HEK293 (cell line): Measurements from ENCODE around the gene BCOR.

ENCODE experiments used
- CTCF ChIA-PET: fragments of 350-600 bp; formaldehyde crosslinking; extraction: SDS; loops from one replicate; lab custom pipeline; 2021; ENCODE audit warnings: antibody characterized with exemption; lab: Yijun Ruan, JAX
- POLR2A ChIA-PET: fragments of 300-600 bp; formaldehyde crosslinking; extraction: SDS; loops from one replicate; lab custom pipeline; 2020; ENCODE audit warnings: antibody characterized with exemption, inconsistent platforms; lab: Yijun Ruan, JAX
- H3K27ac ChIP-seq: fragments of 200-500 bp; sonication (Bioruptor generic); 2 replicates; pipeline ENCODE4 v1.5.1; 2014; ENCODE audit warnings: low read depth, low read length, control low read depth, inconsistent platforms; ENCODE audit errors: extremely low read depth
- H3K36me3 ChIP-seq, 2 experiments: fragments of 200-500 bp in 1 of 2; sonication (Bioruptor generic) in 1 of 2; 1 replicate in 1 of 2; 2 replicates in 1 of 2; pipeline ENCODE4 v1.5.1; 2014 to 2017; ENCODE audit warnings: inconsistent platforms in 2 of 2, low read length in 2 of 2; ENCODE audit not compliant: control insufficient read depth in 2 of 2, insufficient read depth in 1 of 2
- H3K4me1 ChIP-seq: fragments of 200-500 bp; sonication (Bioruptor generic); 2 replicates; pipeline ENCODE4 v1.5.1; 2014; ENCODE audit warnings: mild to moderate bottlenecking, low read length, inconsistent platforms; ENCODE audit not compliant: control insufficient read depth, insufficient read depth
- H3K4me3 ChIP-seq: 2 replicates; pipeline ENCODE4 v1.5.1; 2011; ENCODE audit warnings: low read depth, mild to moderate bottlenecking, control low read depth, low read length, moderate library complexity
- H3K9me3 ChIP-seq: fragments of 200-500 bp; sonication (Bioruptor generic); 2 replicates; pipeline ENCODE4 v1.5.1; 2014; ENCODE audit warnings: low read depth, low read length, inconsistent platforms; ENCODE audit not compliant: control insufficient read depth, insufficient read depth
- EGR2 ChIP-seq: fragments of 450-650 bp; formaldehyde crosslinking; IDR thresholded peaks from 2 replicates; pipeline ENCODE4 v1.5.1; 2016; ENCODE audit warnings: low read depth, missing biosample characterization, missing genetic modification characterization
- FEZF1 ChIP-seq: fragments of 450-650 bp; formaldehyde crosslinking; IDR thresholded peaks from 2 replicates; pipeline ENCODE4 v1.5.1; 2016; ENCODE audit warnings: missing biosample characterization, missing genetic modification characterization
- HIC1 ChIP-seq: fragments of 450-650 bp; formaldehyde crosslinking; IDR thresholded peaks from 2 replicates; pipeline ENCODE4 v1.5.1; 2016; ENCODE audit warnings: missing biosample characterization, missing genetic modification characterization
- KLF16 ChIP-seq: fragments of 450-650 bp; formaldehyde crosslinking; IDR thresholded peaks from 2 replicates; pipeline ENCODE4 v1.5.1; 2017; ENCODE audit warnings: missing biosample characterization, missing genetic modification characterization
- PATZ1 ChIP-seq: fragments of 450-650 bp; formaldehyde crosslinking; IDR thresholded peaks from 2 replicates; pipeline ENCODE4 v1.5.1; 2016; ENCODE audit warnings: missing biosample characterization, missing genetic modification characterization
- YY2 ChIP-seq: fragments of 450-650 bp; formaldehyde crosslinking; IDR thresholded peaks from 2 replicates; pipeline ENCODE4 v1.5.1; 2016; ENCODE audit warnings: missing biosample characterization, missing genetic modification characterization
- ZNF114 ChIP-seq: fragments of 450-650 bp; formaldehyde crosslinking; IDR thresholded peaks from 2 replicates; pipeline ENCODE4 v1.5.0; 2017; ENCODE audit warnings: missing biosample characterization, missing genetic modification characterization
- ZNF133 ChIP-seq: fragments of 450-650 bp; formaldehyde crosslinking; IDR thresholded peaks from 2 replicates; pipeline ENCODE4 v1.5.1; 2016; ENCODE audit warnings: missing biosample characterization, missing genetic modification characterization
- ZNF140 ChIP-seq: fragments of 450-650 bp; formaldehyde crosslinking; IDR thresholded peaks from 2 replicates; pipeline ENCODE4 v1.5.1; 2016; ENCODE audit warnings: missing biosample characterization, missing genetic modification characterization
- ZNF146 ChIP-seq: fragments of 450-650 bp; formaldehyde crosslinking; IDR thresholded peaks from 2 replicates; pipeline ENCODE4 v1.5.1; 2016; ENCODE audit warnings: missing biosample characterization, missing genetic modification characterization
- ZNF184 ChIP-seq: fragments of 450-650 bp; IDR thresholded peaks from 2 replicates; pipeline ENCODE4 v1.5.1; 2018; ENCODE audit warnings: missing biosample characterization, mild to moderate bottlenecking, missing genetic modification characterization
- ZNF19 ChIP-seq: fragments of 450-650 bp; formaldehyde crosslinking; IDR thresholded peaks from 2 replicates; pipeline ENCODE4; 2016; ENCODE audit warnings: missing biosample characterization, missing genetic modification characterization, low read depth
- ZNF26 ChIP-seq: fragments of 450-650 bp; formaldehyde crosslinking; IDR thresholded peaks from 2 replicates; pipeline ENCODE4 v1.5.1; 2016; ENCODE audit warnings: missing biosample characterization, missing genetic modification characterization
- ZNF324 ChIP-seq: fragments of 450-650 bp; formaldehyde crosslinking; IDR thresholded peaks from 2 replicates; pipeline ENCODE4 v1.5.1; 2016; ENCODE audit warnings: missing biosample characterization, missing genetic modification characterization
- ZNF335 ChIP-seq: fragments of 450-650 bp; formaldehyde crosslinking; conservative IDR thresholded peaks from 2 replicates; pipeline ENCODE4 v1.5.1; 2016; ENCODE audit warnings: missing biosample characterization, missing genetic modification characterization
- ZNF394 ChIP-seq: fragments of 450-650 bp; formaldehyde crosslinking; IDR thresholded peaks from 2 replicates; pipeline ENCODE4 v1.5.1; 2016; ENCODE audit warnings: missing biosample characterization, missing genetic modification characterization, mild to moderate bottlenecking, moderate library complexity, borderline replicate concordance
- ZNF473 ChIP-seq: fragments of 450-650 bp; formaldehyde crosslinking; IDR thresholded peaks from 2 replicates; pipeline ENCODE4 v1.5.1; 2017; ENCODE audit warnings: missing biosample characterization, missing genetic modification characterization
- ZNF513 ChIP-seq: fragments of 450-650 bp; IDR thresholded peaks from 2 replicates; pipeline ENCODE4 v1.5.1; 2018; ENCODE audit warnings: missing biosample characterization, missing genetic modification characterization
- ZNF530 ChIP-seq: fragments of 450-650 bp; formaldehyde crosslinking; IDR thresholded peaks from 2 replicates; pipeline ENCODE4 v1.5.1; 2016; ENCODE audit warnings: low read depth, missing biosample characterization, missing genetic modification characterization
- ZNF596 ChIP-seq: fragments of 450-650 bp; IDR thresholded peaks from 2 replicates; pipeline ENCODE4 v1.5.0; 2018; ENCODE audit warnings: missing biosample characterization, mild to moderate bottlenecking, missing genetic modification characterization, moderate library complexity
- ZNF600 ChIP-seq: fragments of 450-650 bp; formaldehyde crosslinking; IDR thresholded peaks from 2 replicates; pipeline ENCODE4 v1.5.1; 2016; ENCODE audit warnings: missing biosample characterization, missing genetic modification characterization
- ZNF768 ChIP-seq: fragments of 450-650 bp; formaldehyde crosslinking; IDR thresholded peaks from 2 replicates; pipeline ENCODE4 v1.5.1; 2018; ENCODE audit warnings: missing biosample characterization, mild to moderate bottlenecking, missing genetic modification characterization
- ZNF776 ChIP-seq: fragments of 450-650 bp; formaldehyde crosslinking; IDR thresholded peaks from 2 replicates; pipeline ENCODE4 v1.5.0; 2017; ENCODE audit warnings: missing biosample characterization, missing genetic modification characterization, borderline replicate concordance

Gene BCOR

GRCh38 chrX:40039887-40040286 is 57.9 kb downstream of the BCOR start:
- no peak for TF ChIP-seq ZNF776 (tag by site-specific recombination)
- TF ChIP-seq PATZ1 = no peak
- no peak for TF ChIP-seq EGR2 (tag by site-specific recombination)
- TF ChIP-seq ZNF114 = no peak
- TF ChIP-seq ZNF26 (tag by site-specific recombination) = no peak
- TF ChIP-seq ZNF324 (tag by site-specific recombination) = no peak
- TF ChIP-seq ZNF394 = no peak
- TF ChIP-seq ZNF335 (tag by site-specific recombination) = no peak
- TF ChIP-seq KLF16 (tag by site-specific recombination) = no peak
- no peak for TF ChIP-seq ZNF133 (tag by site-specific recombination)
- TF ChIP-seq ZNF530 (tag by site-specific recombination) = no peak
- H3K9me3 ChIP-seq = no peaks in the 10 kb centered on the region
- H3K27ac ChIP-seq = no peak overlapping the region
- H3K4me1 ChIP-seq = no peaks in the 10 kb centered on the region
- H3K4me3 ChIP-seq = no peak overlapping the region
- ChIA-PET CTCF (no interaction called here), POLR2A (no interaction called here)
- no peaks in the 10 kb centered on the region for H3K36me3 ChIP-seq

GRCh38 chrX:40037367-40037766 is 60.4 kb downstream of the BCOR start:
- ChIA-PET CTCF (no interaction called here), POLR2A (no interaction called here)
- no peaks in the 10 kb centered on the region for H3K36me3 ChIP-seq

More at GRCh38 chrX:40037367-40037766, 60.4 kb downstream of the BCOR start:
- Histone ChIP-seq H3K27ac (no peak overlapping the region), H3K4me3 (no peak overlapping the region), H3K4me1 (no peaks in the 10 kb centered on the region), H3K9me3 (no peaks in the 10 kb centered on the region)
- TF ChIP-seq FEZF1 (tag by site-specific recombination) (no peak), HIC1 (tag by site-specific recombination) (no peak), ZNF596 (tag by site-specific recombination) (no peak), ZNF600 (tag by site-specific recombination) (no peak), ZNF184 (tag by site-specific recombination) (peak; percentile 99), ZNF140 (0 out of 2 replicates have a peak, but pooled peaks have one; percentile 11), ZNF473 (tag by site-specific recombination) (no peak), YY2 (tag by site-specific recombination) (no peak), ZNF19 (tag by site-specific recombination) (no peak), ZNF513 (tag by site-specific recombination) (no peak), ZNF768 (no peak), ZNF146 (tag by site-specific recombination) (no peak)
